ENCODE measurements around the gene ASNS. TPM values are rescaled to one million over a fixed set of nuclear protein-coding genes. Genes with fewer than 3 reads are reported as not detected.
"Not testable (repeated sequence)": the region's sequence is repeated elsewhere in the genome, so short reads cannot be mapped to it uniquely, and the experiment has no call there.

ASNS gene
- total RNA-seq, 1 experiment from 2014 or later: 95.1 TPM

DNA sequence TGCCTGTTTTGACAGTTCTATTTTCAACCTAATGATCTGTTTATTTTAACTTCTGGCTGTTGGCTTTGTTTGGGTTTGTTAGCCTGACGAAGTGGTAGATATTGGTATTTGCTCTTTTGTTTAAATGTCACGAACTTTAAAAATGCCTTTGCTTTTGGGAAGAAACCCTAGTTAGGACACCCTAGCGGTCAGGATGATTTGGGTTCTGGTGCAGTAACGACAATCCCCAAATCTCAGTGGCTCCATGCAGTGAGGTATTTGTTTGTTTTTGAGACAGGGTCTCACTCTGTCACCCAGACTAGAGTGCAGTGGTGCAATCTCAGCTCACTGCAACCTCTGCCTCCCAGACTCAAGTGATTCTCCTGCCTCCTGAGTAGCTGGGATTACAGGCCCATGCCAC lies 2.7 kb upstream of the ASNS start:
- H3K4ac ChIP-seq (ENCODE audit: low read depth, low read length); H2AFZ ChIP-seq (ENCODE audit: low read length); H3K23ac ChIP-seq (ENCODE audit: insufficient read length, low read depth, low read length); H3K4me2 ChIP-seq (ENCODE audit: insufficient read depth, insufficient read length, low read length); H3K79me1 ChIP-seq (ENCODE audit: insufficient read depth, low read depth, low read length, poor library complexity, severe bottlenecking); H2BK120ac ChIP-seq (ENCODE audit: low read depth, low read length, poor library complexity, severe bottlenecking); H3K4me1 ChIP-seq (ENCODE audit: insufficient read depth, low read length); H2BK12ac ChIP-seq (ENCODE audit: insufficient read length, low read depth, low read length); H3K36me3 Mint-ChIP-seq (ENCODE audit: insufficient read depth in 1 of 3, low read depth in 3 of 3); H4K5ac ChIP-seq (ENCODE audit: insufficient read length, low read depth, low read length); H4K20me1 ChIP-seq (ENCODE audit: control insufficient read depth, insufficient read depth, insufficient read length); H4K91ac ChIP-seq (ENCODE audit: insufficient read length, low read depth, low read length); H3K14ac ChIP-seq (ENCODE audit: insufficient read depth, low read length); H4K8ac ChIP-seq (replicated peaks; ENCODE audit: insufficient read length, low read depth, low read length); H3K9me3 ChIP-seq (ENCODE audit: control insufficient read depth, low read depth, low read length); H3T11ph ChIP-seq (ENCODE audit: low read length); H3K9ac ChIP-seq (ENCODE audit: extremely low read depth, insufficient read length, low read length); H3K27me3 ChIP-seq (ENCODE audit: insufficient read depth, low read length); H3K4me3 Mint-ChIP-seq; H3K27ac Mint-ChIP-seq; H3K18ac ChIP-seq (ENCODE audit: insufficient read length, low read depth, low read length); H2BK5ac ChIP-seq (ENCODE audit: insufficient read length, low read length); H2AK5ac ChIP-seq (ENCODE audit: insufficient read length, low read length); H3K23me2 ChIP-seq (ENCODE audit: insufficient read length, low read depth, low read length, poor library complexity, severe bottlenecking); H3K56ac ChIP-seq (ENCODE audit: insufficient read length, low read depth, low read length); H3K9me3 Mint-ChIP-seq; H3K27ac ChIP-seq (ENCODE audit: insufficient read length, low read depth, low read length); DNase-seq; H2BK15ac ChIP-seq (ENCODE audit: low read depth, low read length); H3K79me2 ChIP-seq (ENCODE audit: insufficient read depth, low read length); H2BK20ac ChIP-seq (ENCODE audit: low read depth, low read length, poor library complexity, severe bottlenecking): not testable (repeated sequence)
- H3K4me1 Mint-ChIP-seq: peaks cover 19 to 26% of the 10 kb centered on the region in 2 experiments
- WGBS (ENCODE audit: extremely low coverage, insufficient read length, low lambda C conversion rate): no CpG with 5 or more reads among the region's 4 CpGs
- H3K27me3 Mint-ChIP-seq (ENCODE audit: low read depth): peaks cover 63% of the 10 kb centered on the region
